H1 (cell line): ENCODE measurements around the gene FAM151A. TPM values are rescaled to one million over a fixed set of nuclear protein-coding genes. Genes with fewer than 3 reads are reported as not detected.

Source experiments
- CTCF ChIA-PET: fragments of 300-600 bp; sonication (Branson Sonifier 250); formaldehyde crosslinking; loops from one replicate; lab custom pipeline; 2021; ENCODE audit not compliant: partially characterized antibody; lab: Charles Lee
- POLR2A ChIA-PET: fragments of 300-600 bp; sonication (Branson Sonifier 250); formaldehyde crosslinking; loops from one replicate; lab custom pipeline; 2021; ENCODE audit warnings: inconsistent platforms; ENCODE audit not compliant: partially characterized antibody; lab: Charles Lee
- DNase-seq, 2 experiments: peaks; one replicate each; pipeline versions ENCODE4 v3.0.0 to v3.0.0-alpha.2; 2010 to 2022; ENCODE audit warnings: low spot score in 2 of 2, low read depth in 1 of 2, mixed read lengths in 1 of 2
- FAIRE-seq: peaks from 2 replicates; lab custom pipeline; 2011; peaks lifted over from hg19 to GRCh38; lab: Jason Lieb, UNC
- H2AFZ ChIP-seq: 2 replicates; pipeline ENCODE4 v1.8.1; 2012; ENCODE audit warnings: low read length, inconsistent platforms
- H2AK5ac ChIP-seq: 2 replicates; pipeline ENCODE4 v1.6.1; 2013; ENCODE audit warnings: low read depth, low read length
- H2BK120ac ChIP-seq: replicated peaks from 2 replicates; pipeline ENCODE3; 2013; ENCODE audit warnings: low read depth, low read length, inconsistent platforms
- H2BK12ac ChIP-seq: 2 replicates; pipeline ENCODE4 v1.6.1; 2013; ENCODE audit warnings: low read depth, low read length
- H2BK15ac ChIP-seq: 2 replicates; pipeline ENCODE4 v1.6.1; 2013; ENCODE audit warnings: low read length
- H2BK20ac ChIP-seq: 2 replicates; pipeline ENCODE4 v1.6.1; 2013; ENCODE audit warnings: low read length
- H2BK5ac ChIP-seq: 2 replicates; pipeline ENCODE4 v1.6.1; 2013; ENCODE audit warnings: low read depth, low read length
- H3K14ac ChIP-seq: 2 replicates; pipeline ENCODE4 v1.6.1; 2013; ENCODE audit warnings: inconsistent platforms; ENCODE audit not compliant: insufficient read length
- H3K18ac ChIP-seq: 2 replicates; pipeline ENCODE4 v1.6.1; 2013; ENCODE audit warnings: low read length; ENCODE audit errors: extremely low read depth
- H3K23ac ChIP-seq: 2 replicates; pipeline ENCODE4 v1.6.1; 2013; ENCODE audit warnings: inconsistent platforms; ENCODE audit not compliant: insufficient read length
- H3K23me2 ChIP-seq: 2 replicates; pipeline ENCODE4 v1.6.1; 2013; ENCODE audit warnings: low read depth, low read length
- H3K27ac ChIP-seq: 2 replicates; pipeline ENCODE4 v1.6.1; 2011; ENCODE audit warnings: low read depth, low read length, inconsistent platforms
- H3K27me3 ChIP-seq, 4 experiments: replicated peaks in 1 of 4; 1 replicate in 1 of 4; 2 replicates in 3 of 4; pipeline versions ENCODE4 v1.6.1 to v1.8.1; 2011 to 2013; ENCODE audit warnings: low read length in 3 of 4, mild to moderate bottlenecking in 3 of 4, inconsistent platforms in 2 of 4, mixed read lengths in 2 of 4, moderate library complexity in 1 of 4; ENCODE audit not compliant: control insufficient read depth in 3 of 4, insufficient read depth in 3 of 4; ENCODE audit errors: extremely low read depth in 1 of 4
- H3K36me3 ChIP-seq, 4 experiments: 2 replicates each; pipeline versions ENCODE4 v1.6.1 to v1.8.1; 2011 to 2013; ENCODE audit warnings: mild to moderate bottlenecking in 4 of 4, low read length in 3 of 4, moderate library complexity in 2 of 4, control low read depth in 1 of 4, inconsistent platforms in 1 of 4; ENCODE audit not compliant: insufficient read depth in 4 of 4, control insufficient read depth in 2 of 4
- H3K4ac ChIP-seq: replicated peaks from 2 replicates; pipeline ENCODE3; 2013; ENCODE audit warnings: low read length, low read depth, mixed read lengths, inconsistent platforms; ENCODE audit not compliant: insufficient read length
- H3K4me1 ChIP-seq, 4 experiments: replicated peaks in 1 of 4; 1 replicate in 1 of 4; 2 replicates in 3 of 4; pipeline versions ENCODE4 v1.6.1 to v1.8.1; 2011 to 2013; ENCODE audit warnings: low read length in 3 of 4, inconsistent platforms in 2 of 4, mixed read lengths in 1 of 4; ENCODE audit not compliant: insufficient read depth in 4 of 4, control insufficient read depth in 3 of 4
- H3K4me2 ChIP-seq, 2 experiments: 2 replicates each; pipeline versions ENCODE4 v1.6.1 to v1.8.1; 2011 to 2013; ENCODE audit warnings: low read depth in 2 of 2, low read length in 2 of 2, control low read depth in 1 of 2, inconsistent platforms in 1 of 2, mild to moderate bottlenecking in 1 of 2; ENCODE audit not compliant: insufficient read depth in 1 of 2
- H3K4me3 ChIP-seq, 4 experiments: fragments of 200-600, 300-600 bp in 1 of 4; sonication (generic), shearing (Covaris generic), sonication (Bioruptor Twin) in 1 of 4; 2 replicates each; pipeline versions ENCODE4 v1.5.1 to v1.8.1; 2011 to 2016; ENCODE audit warnings: low read length in 4 of 4, low read depth in 3 of 4, control low read depth in 2 of 4, inconsistent platforms in 2 of 4, mild to moderate bottlenecking in 2 of 4, mixed read lengths in 1 of 4, moderate library complexity in 1 of 4; ENCODE audit not compliant: insufficient read depth in 2 of 4; ENCODE audit errors: extremely low read depth in 1 of 4
- H3K56ac ChIP-seq: replicated peaks from 2 replicates; pipeline ENCODE3; 2013; ENCODE audit warnings: low read depth, mild to moderate bottlenecking, mixed read lengths, low read length, inconsistent platforms; ENCODE audit not compliant: insufficient read length
- H3K79me1 ChIP-seq: 2 replicates; pipeline ENCODE4 v1.6.1; 2013; ENCODE audit warnings: low read depth, low read length, control low read depth
- H3K79me2 ChIP-seq, 2 experiments: 2 replicates each; pipeline versions ENCODE4 v1.6.1 to v1.8.1; 2012 to 2013; ENCODE audit warnings: low read length in 2 of 2, mild to moderate bottlenecking in 2 of 2, inconsistent platforms in 1 of 2; ENCODE audit not compliant: insufficient read depth in 2 of 2, control insufficient read depth in 1 of 2
- H3K9ac ChIP-seq, 4 experiments: replicated peaks in 1 of 4; 1 replicate in 1 of 4; 2 replicates in 3 of 4; pipeline versions ENCODE4 v1.6.1 to v1.8.1; 2011 to 2013; ENCODE audit warnings: low read depth in 3 of 4, low read length in 3 of 4, control low read depth in 2 of 4, mild to moderate bottlenecking in 2 of 4, moderate library complexity in 2 of 4, inconsistent platforms in 1 of 4; ENCODE audit errors: extremely low read depth in 1 of 4
- H3K9me3 ChIP-seq, 2 experiments: 2 replicates each; pipeline versions ENCODE4 v1.6.1 to v1.8.1; 2012 to 2013; ENCODE audit warnings: mild to moderate bottlenecking in 2 of 2, moderate library complexity in 2 of 2, control low read depth in 1 of 2, inconsistent platforms in 1 of 2, low read depth in 1 of 2, low read length in 1 of 2, mixed read lengths in 1 of 2; ENCODE audit not compliant: insufficient read depth in 2 of 2
- H4K20me1 ChIP-seq, 2 experiments: replicated peaks in 1 of 2; 2 replicates each; pipeline versions ENCODE3 to v1.8.1; 2011 to 2013; ENCODE audit warnings: inconsistent platforms in 2 of 2, low read length in 2 of 2, mild to moderate bottlenecking in 1 of 2; ENCODE audit not compliant: insufficient read depth in 2 of 2, control insufficient read depth in 1 of 2
- H4K5ac ChIP-seq: 2 replicates; pipeline ENCODE4 v1.6.1; 2013; ENCODE audit warnings: low read length, low read depth, mixed read lengths, inconsistent platforms; ENCODE audit not compliant: insufficient read length
- H4K8ac ChIP-seq: 2 replicates; pipeline ENCODE4 v1.8.0; 2013; ENCODE audit warnings: mild to moderate bottlenecking, moderate library complexity, low read length, inconsistent platforms; ENCODE audit not compliant: insufficient read depth; ENCODE audit errors: extremely low read depth
- H4K91ac ChIP-seq: replicated peaks from 2 replicates; pipeline ENCODE3; 2013; ENCODE audit warnings: low read length, mixed read lengths, inconsistent platforms; ENCODE audit not compliant: insufficient read length
- ASH2L ChIP-seq: fragments of 200-600, 300-600 bp; sonication (generic); IDR thresholded peaks from one replicate; pipeline ENCODE4 v1.7.1; 2017; ENCODE audit warnings: low read length
- CBX5 ChIP-seq: fragments of 300-800, 300-1000 bp; sonication (generic); IDR thresholded peaks from 2 replicates; pipeline ENCODE4 v1.7.1; 2016; ENCODE audit warnings: antibody characterized with exemption, low read length, low read depth
- CTBP2 ChIP-seq: IDR thresholded peaks from 2 replicates; pipeline ENCODE4 v1.7.0; 2011; ENCODE audit warnings: borderline replicate concordance, mild to moderate bottlenecking, moderate library complexity, mixed read lengths, low read length; ENCODE audit not compliant: insufficient read depth, insufficient read length
- EP300 ChIP-seq, 2 experiments: IDR thresholded peaks; 1 replicate in 1 of 2; 2 replicates in 1 of 2; pipeline ENCODE4 v1.6.1; 2011 to 2012; ENCODE audit warnings: low read depth in 2 of 2, low read length in 2 of 2, mild to moderate bottlenecking in 2 of 2, borderline replicate concordance in 1 of 2, inconsistent platforms in 1 of 2, moderate library complexity in 1 of 2
- GABPA ChIP-seq: IDR thresholded peaks from 2 replicates; pipeline ENCODE4 v1.6.1; 2011; ENCODE audit warnings: mild to moderate bottlenecking, low read length, moderate library complexity, borderline replicate concordance; ENCODE audit not compliant: insufficient read depth
- GTF2F1 ChIP-seq: IDR thresholded peaks from 2 replicates; pipeline ENCODE4 v1.6.1; 2012; ENCODE audit warnings: low read depth, low read length, improper control_type of control experiment, borderline replicate concordance
- RAD21 ChIP-seq, 2 experiments: IDR thresholded peaks in 1 of 2; conservative IDR thresholded peaks in 1 of 2; 2 replicates each; pipeline ENCODE4 v1.6.1; 2011; ENCODE audit warnings: low read depth in 2 of 2, low read length in 2 of 2, improper control_type of control experiment in 1 of 2, inconsistent platforms in 1 of 2, mild to moderate bottlenecking in 1 of 2, moderate library complexity in 1 of 2
- SAP30 ChIP-seq: fragments of 300-600 bp; sonication (generic); IDR thresholded peaks from 2 replicates; pipeline ENCODE4 v1.7.1; 2012; ENCODE audit warnings: low read length, moderate library complexity, mild to moderate bottlenecking, inconsistent platforms; ENCODE audit not compliant: insufficient read depth, insufficient replicate concordance
- SP2 ChIP-seq: IDR thresholded peaks from 2 replicates; pipeline ENCODE4 v1.6.1; 2012; ENCODE audit warnings: mild to moderate bottlenecking, low read length, inconsistent platforms
- TAF7 ChIP-seq: optimal IDR thresholded peaks from 2 replicates; pipeline ENCODE3; 2011; ENCODE audit warnings: low read depth, mild to moderate bottlenecking, inconsistent platforms, low read length, moderate library complexity, borderline replicate concordance
- WGBS, 2 experiments: shearing (Covaris generic) in 1 of 2; methylation state at CpG; one replicate each; pipeline versions ENCODE4 v1.1.6 to v1.1.7; 2013 to 2015; ENCODE audit warnings: low lambda C conversion rate in 2 of 2, mixed read lengths in 2 of 2, inconsistent platforms in 1 of 2, low coverage in 1 of 2, missing lambda C conversion rate in 1 of 2; ENCODE audit not compliant: insufficient replicate concordance in 2 of 2, insufficient coverage in 1 of 2, insufficient read length in 1 of 2; ENCODE audit errors: extremely low coverage in 1 of 2, missing lambda C conversion rate in 1 of 2; 5-methylcytosine and 5-hydroxymethylcytosine counted together
- polyA plus RNA-seq, 7 experiments: library from polyadenylated mRNA; depleted of rRNA in 3 of 7; stranded (reverse) in 5 of 7; unstranded in 2 of 7; fragments of >200 nt in 5 of 7; fragments of 200-250 nt in 2 of 7; gene quantifications; 1 replicate in 5 of 7; 2 replicates in 1 of 7; 4 replicates in 1 of 7; pipeline versions ENCODE4 v1.2.1 to v1.2.3, GENCODE V29; 2011 to 2013; ENCODE audit warnings: missing spikeins in 2 of 7, mixed read lengths in 2 of 7
- total RNA-seq: library from RNA; stranded (reverse); fragmentation: NEBNext Ultra II Directional; extraction: Animal tissue kit (Norgen Biotek cat#: 25700); gene quantifications from 2 replicates; pipeline ENCODE4 v1.2.1, GENCODE V29; 2021

The FAM151A gene
- total and polyA plus RNA-seq, 2 of the 8 experiments (the other 6 are each of a cell fraction or from before 2014, with no cell fraction given), result not detected

DNA sequence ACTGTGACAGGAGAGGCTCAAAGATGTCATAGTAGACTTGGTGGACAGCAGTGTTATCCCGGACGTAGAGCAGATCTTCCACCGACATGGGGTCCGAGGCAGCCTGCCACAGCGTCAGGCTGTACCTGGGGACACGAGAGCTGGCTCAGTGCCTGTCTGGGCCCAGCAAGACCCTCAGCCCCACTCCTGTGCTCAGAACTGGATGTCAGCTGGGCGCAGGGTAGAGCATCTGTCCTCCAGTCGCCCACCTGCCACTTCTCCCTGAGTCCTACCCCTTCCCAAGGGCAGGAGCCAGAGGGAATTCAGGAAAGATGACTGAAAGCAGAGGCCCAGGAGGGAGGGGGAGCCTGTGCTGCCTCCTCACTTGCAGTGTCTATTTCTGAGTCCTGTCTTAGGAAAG, 11.7 kb downstream of the FAM151A start:
- H3K4me3 ChIP-seq, result no peak overlapping the region
- no peak overlapping the region for H4K8ac ChIP-seq
- no peak overlapping the region for H3K56ac ChIP-seq
- no peaks in the 10 kb centered on the region for H3K79me1 ChIP-seq
- peak overlapping the region; percentile 46 for H4K91ac ChIP-seq
- H3K14ac ChIP-seq, result peak overlapping the region; percentile 67
- POLR2A ChIA-PET, result interaction anchor here (1.2 kb wide), 1 partner anchor 26 kb away, joined by 3 read pairs; no protein-coding TSS in a partner anchor
- H3K36me3 ChIP-seq, result no peaks in the 10 kb centered on the region
- peaks cover 5 to 18% (median 11%) of the 10 kb centered on the region in 4 experiments for H3K4me1 ChIP-seq
- no peak for FAIRE-seq
- CTCF ChIA-PET, result interaction anchor here (1.2 to 1.8 kb wide), 3 partner anchors 96 to 198 kb away, joined by 3 to 5 read pairs (median 4); no protein-coding TSS in a partner anchor
- H3K27ac ChIP-seq, result no peak overlapping the region; the same call in 1 of the 2 replicates
- peak overlapping the region; percentile 29 for H4K5ac ChIP-seq
- no peak overlapping the region; the same call in 1 of the 2 replicates for H2BK15ac ChIP-seq
- H3K18ac ChIP-seq, result 0 out of 2 replicates have a peak overlapping the region, but pooled peaks have one; percentile 13
- no peak overlapping the region for H3K23ac ChIP-seq
- no peak overlapping the region for H2AFZ ChIP-seq
- DNase-seq, result no peak
- H3K27me3 ChIP-seq, result no peaks in the 10 kb centered on the region
- peak overlapping the region; percentile 83 for H2AK5ac ChIP-seq
- peak overlapping the region; percentile 93 for H2BK12ac ChIP-seq
- TF ChIP-seq TAF7 (no peak), EP300 (IDR thresholded peaks at IDR 0.05; ENCODE audit: borderline replicate concordance in 1 of 2, low read depth in 2 of 2, low read length in 2 of 2) (no peak), ASH2L (no peak), RAD21 (IDR thresholded peaks at IDR 0.05 in 1 of 2, conservative IDR thresholded peaks at IDR 0.05 in 1 of 2; ENCODE audit: low read depth in 2 of 2, low read length in 2 of 2) (no peak), GTF2F1 (no peak), CBX5 (no peak), CTBP2 (no peak), GABPA (no peak), SAP30 (no peak), SP2 (no peak)
- 91% methylated on average over 8 of the region's 8 CpGs; no CpG with 5 or more reads in 1 of the 2 experiments for WGBS, 2 experiments
- H3K9me3 ChIP-seq, result no peaks in the 10 kb centered on the region
- H4K20me1 ChIP-seq, result peaks cover 0 to 2% of the 10 kb centered on the region in 2 experiments
- H2BK5ac ChIP-seq, result peak overlapping the region; percentile 26
- H3K23me2 ChIP-seq, result 0 out of 2 replicates have a peak, but pooled peaks cover 3% of the 10 kb centered on the region
- peak overlapping the region; percentile 66 for H3K4ac ChIP-seq
- H3K9ac ChIP-seq, result no peak overlapping the region
- H3K79me2 ChIP-seq, result no peaks in the 10 kb centered on the region
- H2BK20ac ChIP-seq, result 0 out of 2 replicates have a peak overlapping the region, but pooled peaks have one; percentile 93
- no peak overlapping the region for H2BK120ac ChIP-seq
- no peak overlapping the region for H3K4me2 ChIP-seq
